Effector memory CD4-positive, alpha-beta T cell (primary cell): ENCODE results near the gene SLC7A8.

Experiments used
- DNase-seq, 3 donors: peaks; one replicate each; pipeline ENCODE4 v3.0.0-alpha.2; 2020
- H3K27ac ChIP-seq: 2 replicates; pipeline ENCODE4 v1.7.0; 2013; ENCODE audit warnings: mild to moderate bottlenecking, low read length, moderate library complexity; ENCODE audit not compliant: insufficient read depth, poor library complexity, severe bottlenecking
- H3K27me3 ChIP-seq: replicated peaks from 2 replicates; pipeline ENCODE4 v1.7.0; 2013; ENCODE audit warnings: mild to moderate bottlenecking, low read length; ENCODE audit not compliant: insufficient read depth, control insufficient read depth, poor library complexity, severe bottlenecking
- H3K36me3 ChIP-seq: 2 replicates; pipeline ENCODE4 v1.7.0; 2013; ENCODE audit warnings: mild to moderate bottlenecking, low read length, moderate library complexity; ENCODE audit not compliant: control insufficient read depth, insufficient read depth
- H3K4me1 ChIP-seq: 2 replicates; pipeline ENCODE4 v1.7.0; 2013; ENCODE audit warnings: low read length, mild to moderate bottlenecking; ENCODE audit not compliant: control insufficient read depth, insufficient read depth, poor library complexity, severe bottlenecking
- H3K4me3 ChIP-seq: 2 replicates; pipeline ENCODE4 v1.7.0; 2013; ENCODE audit warnings: low read length, low read depth, mild to moderate bottlenecking; ENCODE audit not compliant: insufficient read depth, poor library complexity, severe bottlenecking
- H3K9me3 ChIP-seq: 2 replicates; pipeline ENCODE4 v1.7.0; 2013; ENCODE audit warnings: mild to moderate bottlenecking, low read length, moderate library complexity; ENCODE audit not compliant: control insufficient read depth

Gene SLC7A8

DNA sequence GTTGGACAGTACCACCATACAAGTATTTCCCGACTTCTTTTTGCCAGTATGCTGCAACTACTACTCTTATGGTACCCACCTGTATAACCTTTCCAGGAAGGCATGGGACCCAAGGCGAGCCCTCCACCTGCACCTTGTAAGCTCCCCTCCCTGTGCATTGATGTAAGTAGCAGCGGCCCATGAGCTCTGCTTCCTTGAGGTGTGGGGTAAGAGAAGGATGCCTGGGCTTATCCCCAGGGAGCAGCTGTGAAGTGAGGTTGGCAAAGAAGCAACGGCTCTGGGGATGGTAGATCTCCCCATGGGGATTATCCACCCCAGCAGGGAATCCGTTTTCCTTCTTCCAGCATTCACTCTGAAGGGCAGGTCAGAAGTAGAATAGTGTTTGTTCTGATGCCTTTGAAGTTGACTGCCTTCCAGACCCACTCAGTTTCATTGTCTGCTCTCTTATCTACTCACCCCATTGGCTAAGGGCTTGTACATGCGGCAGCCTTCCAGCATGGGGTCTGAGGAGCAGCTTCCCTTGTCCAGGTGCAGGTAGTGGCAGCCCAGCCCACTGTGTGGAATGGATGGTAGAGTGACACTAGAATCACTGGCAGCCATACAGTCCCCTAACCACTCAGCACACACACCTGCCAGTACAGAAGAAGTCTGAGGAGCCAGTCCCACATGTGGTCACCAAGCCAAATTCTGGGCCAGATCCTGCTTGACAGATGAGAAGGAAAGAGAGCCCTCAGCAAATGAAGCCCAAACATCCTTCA is 82.1 kb downstream of the SLC7A8 start:
- no peak overlapping the region for H3K27ac ChIP-seq
- no peaks in the 10 kb centered on the region for H3K27me3 ChIP-seq
- peaks cover 22% of the 10 kb centered on the region for H3K36me3 ChIP-seq
- H3K9me3 ChIP-seq: no peaks in the 10 kb centered on the region
- no peaks in the 10 kb centered on the region for H3K4me1 ChIP-seq
- no peak for DNase-seq
- H3K4me3 ChIP-seq: no peak overlapping the region

DNA sequence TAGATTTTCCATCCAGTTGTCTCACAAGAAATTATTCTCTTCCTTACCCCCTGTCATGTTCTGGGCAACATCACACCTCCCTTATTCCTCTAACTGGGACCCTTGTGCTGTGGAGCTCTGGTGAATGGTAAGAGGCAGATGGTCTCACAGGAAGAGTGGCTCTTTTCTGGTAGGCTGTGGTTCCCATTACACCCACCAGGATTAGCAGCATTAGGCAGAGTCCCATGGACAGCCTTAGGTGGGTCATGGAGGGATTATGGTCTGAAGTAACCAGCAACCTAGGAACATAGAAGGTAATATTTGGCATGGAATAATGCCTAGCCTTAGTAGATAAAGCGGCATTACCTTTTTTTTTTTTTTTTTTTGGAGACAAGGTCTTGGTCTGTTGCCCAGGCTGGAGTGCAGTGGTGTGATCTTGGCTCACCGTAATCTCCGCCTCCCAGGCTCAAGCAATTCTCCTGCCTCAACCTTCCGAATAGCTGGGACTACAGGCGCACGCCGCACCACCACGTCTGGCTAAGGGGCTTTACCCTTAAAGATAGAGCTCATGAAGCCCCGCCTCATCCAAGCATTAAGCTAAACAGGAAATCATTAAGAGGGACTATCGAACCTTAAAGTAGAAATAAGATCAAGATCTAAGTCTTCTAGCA is 84.1 kb downstream of the SLC7A8 start:
- Histone ChIP-seq H3K27me3 (no peaks in the 10 kb centered on the region), H3K4me3 (no peak overlapping the region), H3K27ac (no peak overlapping the region), H3K36me3 (peaks cover 22% of the 10 kb centered on the region), H3K4me1 (no peaks in the 10 kb centered on the region), H3K9me3 (no peaks in the 10 kb centered on the region)
- no peak for DNase-seq

GRCh38 chr14:23097786-23098185 is 85.7 kb downstream of the SLC7A8 start:
- Histone ChIP-seq H3K4me1 (peaks cover 14% of the 10 kb centered on the region), H3K9me3 (no peaks in the 10 kb centered on the region), H3K4me3 (no peak overlapping the region), H3K27ac (no peak overlapping the region), H3K36me3 (peaks cover 28% of the 10 kb centered on the region), H3K27me3 (no peaks in the 10 kb centered on the region)
- DNase-seq: no peak

- Histone ChIP-seq H3K9me3 (no peaks in the 10 kb centered on the region), H3K4me1 (peaks cover 18% of the 10 kb centered on the region), H3K27me3 (no peaks in the 10 kb centered on the region), H3K27ac (peak within 1 kb of the TSS; percentile 95), H3K36me3 (peaks cover 45% of the 10 kb centered on the region), H3K4me3 (peak within 1 kb of the TSS; percentile 78)
- DNase-seq: peak; percentile 95 to 99 (median 99)
Measured at GRCh38 chr14:23095196-23096108, 88.0 kb downstream of the SLC7A8 start, which contains the start of gene C14orf119. C14orf119 (plus strand) TSS chr14:23095505; CDS start chr14:23097659, 2,154 bp downstream.

GRCh38 chr14:23094666-23095195 is 88.7 kb downstream of the SLC7A8 start, which contains the start of gene ACIN1:
ACIN1 (minus strand) TSS chr14:23095136; CDS start chr14:23095112, 24 bp downstream.
- H3K9me3 ChIP-seq: no peaks in the 10 kb centered on the region
- H3K4me3 ChIP-seq: peak within 1 kb of the TSS; percentile 78
- peak within 1 kb of the TSS; percentile 95 for H3K27ac ChIP-seq
- H3K4me1 ChIP-seq: peaks cover 18% of the 10 kb centered on the region
- DNase-seq: peak in 2 of 3 donors; percentile 46 to 64
- peaks cover 51% of the 10 kb centered on the region for H3K36me3 ChIP-seq
- no peaks in the 10 kb centered on the region for H3K27me3 ChIP-seq

DNA sequence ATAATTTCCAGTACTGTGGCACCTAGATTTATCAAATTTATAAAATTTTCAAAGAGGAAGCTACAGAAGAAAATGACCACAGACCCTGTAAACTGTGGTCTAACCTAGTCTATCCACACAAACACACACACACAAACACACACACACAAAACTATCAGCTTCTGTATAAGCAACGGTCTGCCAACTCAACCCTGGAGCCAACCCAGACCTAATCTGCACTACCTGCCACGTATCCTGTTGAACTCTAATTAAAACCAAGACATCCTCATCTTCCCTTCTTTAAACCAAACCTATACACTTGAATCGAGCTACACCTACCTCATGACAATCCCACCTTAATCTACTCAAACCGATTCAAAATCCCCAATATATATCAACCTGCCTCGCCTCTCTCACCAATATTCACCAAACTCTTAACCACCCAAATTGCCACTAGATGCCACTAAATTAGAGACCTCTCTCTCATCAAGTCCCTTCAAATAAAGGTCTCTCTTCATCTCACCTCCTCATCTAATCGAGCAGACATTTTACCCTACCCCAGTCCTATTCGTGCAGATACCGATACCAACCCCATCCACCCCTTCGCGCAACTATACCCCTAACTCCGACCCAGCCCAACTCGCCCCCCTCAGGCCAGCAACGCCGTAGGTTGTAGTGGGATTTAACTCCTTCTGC is 89.3 kb downstream of the SLC7A8 start:
- peaks cover 18% of the 10 kb centered on the region for H3K4me1 ChIP-seq
- no peaks in the 10 kb centered on the region for H3K9me3 ChIP-seq
- peak overlapping the region; percentile 71 for H3K4me3 ChIP-seq
- peak overlapping the region; percentile 95 for H3K27ac ChIP-seq
- H3K36me3 ChIP-seq: peaks cover 52% of the 10 kb centered on the region
- no peak for DNase-seq
- H3K27me3 ChIP-seq: no peaks in the 10 kb centered on the region

- H3K27me3 ChIP-seq: no peaks in the 10 kb centered on the region
- H3K4me3 ChIP-seq: peak overlapping the region; percentile 71
- H3K36me3 ChIP-seq: peaks cover 53% of the 10 kb centered on the region
- no peaks in the 10 kb centered on the region for H3K9me3 ChIP-seq
- no peak overlapping the region for H3K27ac ChIP-seq
- DNase-seq: no peak
- peaks cover 18% of the 10 kb centered on the region for H3K4me1 ChIP-seq
Measured at GRCh38 chr14:23093526-23093925, 89.9 kb downstream of the SLC7A8 start.

DNA sequence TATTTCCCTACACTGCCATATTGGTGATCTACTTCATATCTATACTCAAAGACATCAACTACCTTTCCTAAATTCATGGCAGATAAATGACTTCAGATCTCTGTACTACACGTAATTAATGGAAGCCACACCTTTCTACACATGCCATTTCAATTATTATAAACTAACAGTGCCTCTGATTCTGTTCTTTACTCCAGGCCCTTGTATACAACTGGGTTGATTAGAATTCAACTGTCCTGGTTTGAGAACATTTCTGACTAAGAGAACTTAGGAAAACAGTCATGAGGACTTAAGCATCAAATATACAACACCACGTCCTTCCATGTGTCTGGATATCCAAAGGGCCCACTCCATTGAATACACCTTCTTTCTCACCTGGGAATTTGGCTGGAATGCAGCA is 90.4 kb downstream of the SLC7A8 start:
- Histone ChIP-seq H3K36me3 (peaks cover 53% of the 10 kb centered on the region), H3K27me3 (no peaks in the 10 kb centered on the region), H3K4me1 (peaks cover 18% of the 10 kb centered on the region), H3K27ac (no peak overlapping the region), H3K4me3 (no peak overlapping the region), H3K9me3 (no peaks in the 10 kb centered on the region)
- DNase-seq: no peak
